PC-3 (cell line): Measurements from ENCODE around the gene SH3RF2. TPM values are rescaled to one million over a fixed set of nuclear protein-coding genes. Genes with fewer than 3 reads are reported as not detected.
A peak's percentile ranks its signal among the peaks of the same experiment; 100 is the strongest.

Experiments
- ATAC-seq: fragments of 200-7000 bp; cut with Tn5 transposase; 2 replicates; pipeline ENCODE4 v1.9.1; 2020; ENCODE audit warnings: mild to moderate bottlenecking, moderate library complexity
- BruUV-seq: library from RNA; stranded (reverse); fragments of 400-500 nt; replicated peaks from 2 replicates; lab custom pipeline; 2021; lab: Mats Ljungman, UMichigan
- CTCF ChIA-PET: fragments of 300-600 bp; sonication (Branson Sonifier 250); formaldehyde crosslinking; loops from one replicate; lab custom pipeline; 2022; ENCODE audit warnings: antibody characterized with exemption; lab: Charles Lee
- POLR2A ChIA-PET: fragments of 300-600 bp; sonication (Branson Sonifier 250); formaldehyde crosslinking; loops from one replicate; lab custom pipeline; 2022; ENCODE audit warnings: antibody characterized with exemption; ENCODE audit not compliant: unreplicated experiment; lab: Charles Lee
- DNase-seq: peaks from one replicate; pipeline ENCODE4 v3.0.0-alpha.2; 2015
- H2AFZ ChIP-seq: fragments of 300-600 bp; sonication (generic); 2 replicates; pipeline ENCODE4 v1.6.0; 2016; ENCODE audit warnings: antibody characterized with exemption, low read length
- H3F3A ChIP-seq: fragments of 300-600 bp; sonication (generic); one replicate; pipeline ENCODE4 v1.6.0; 2017; ENCODE audit warnings: antibody characterized with exemption, low read length, control low read depth, mild to moderate bottlenecking; ENCODE audit not compliant: unreplicated experiment
- H3K27ac ChIP-seq: fragments of 300-600 bp; sonication (generic); 2 replicates; pipeline ENCODE4 v1.5.1; 2016; ENCODE audit warnings: mild to moderate bottlenecking, low read length
- H3K27me3 ChIP-seq: fragments of 300-600 bp; sonication (generic); 2 replicates; pipeline ENCODE4 v1.6.1; 2016; ENCODE audit warnings: low read length, mixed read lengths
- H3K36me3 ChIP-seq: fragments of 300-600 bp; sonication (generic); 2 replicates; pipeline ENCODE4 v1.6.1; 2016; ENCODE audit warnings: low read depth, mixed run types, low read length, mixed read lengths
- H3K4me1 ChIP-seq: fragments of 300-600 bp; sonication (generic); 2 replicates; pipeline ENCODE4 v1.5.1; 2016; ENCODE audit warnings: low read length; ENCODE audit not compliant: insufficient read depth
- H3K4me2 ChIP-seq: fragments of 300-600 bp; sonication (generic); 2 replicates; pipeline ENCODE4 v1.6.0; 2016; ENCODE audit warnings: low read length
- H3K4me3 ChIP-seq: fragments of 300-600 bp; sonication (generic); 2 replicates; pipeline ENCODE4 v1.5.1; 2016; ENCODE audit warnings: mild to moderate bottlenecking, low read length, mixed read lengths
- H3K79me2 ChIP-seq: fragments of 300-600 bp; sonication (generic); 2 replicates; pipeline ENCODE4 v1.6.1; 2017; ENCODE audit warnings: low read length, mixed read lengths
- H3K9ac ChIP-seq: fragments of 300-600 bp; sonication (generic); 2 replicates; pipeline ENCODE4 v1.6.0; 2016; ENCODE audit warnings: mild to moderate bottlenecking, low read length
- H3K9me2 ChIP-seq: fragments of 300-600 bp; sonication (generic); replicated peaks from 2 replicates; pipeline ENCODE4 v1.6.1; 2016; ENCODE audit warnings: mixed run types, low read length, mixed read lengths
- H3K9me3 ChIP-seq: fragments of 300-600 bp; sonication (generic); 2 replicates; pipeline ENCODE4 v1.6.1; 2016; ENCODE audit warnings: low read length, mixed read lengths
- H4K20me1 ChIP-seq: fragments of 300-600 bp; sonication (generic); 2 replicates; pipeline ENCODE4 v1.6.1; 2016; ENCODE audit warnings: low read length, mixed read lengths
- EZH2 ChIP-seq: fragments of 300-600 bp; sonication (generic); IDR thresholded peaks from one replicate; pipeline ENCODE4 v1.6.1; 2017; ENCODE audit warnings: antibody characterized with exemption, mild to moderate bottlenecking, low read length; ENCODE audit not compliant: unreplicated experiment
- EZH2phosphoT487 ChIP-seq: fragments of 300-600 bp; sonication (generic); IDR thresholded peaks from 2 replicates; pipeline ENCODE4 v1.6.1; 2018; ENCODE audit warnings: mild to moderate bottlenecking, antibody characterized with exemption, low read length, borderline replicate concordance
- intact Hi-C: fragments of 100-400 bp; cut with micrococcal nuclease; formaldehyde crosslinking; loops from 2 replicates; pipeline ENCODE4 v1.9.0; 2023
- total RNA-seq: library from RNA; depleted of rRNA; stranded (reverse); fragments of >200 nt; gene quantifications from 2 replicates; pipeline ENCODE4 v1.2.3, GENCODE V29; 2014
- TF ChIP-seq, protein P1 (sequence below): fragments of 300-600 bp; sonication (generic); conservative IDR thresholded peaks from 2 replicates; pipeline ENCODE4 v1.5.1; 2017; ENCODE audit warnings: antibody characterized with exemption, low read depth, mild to moderate bottlenecking, low read length

SH3RF2 gene
- total RNA-seq, 1 experiment from 2014 or later, result 5.9 TPM

DNA sequence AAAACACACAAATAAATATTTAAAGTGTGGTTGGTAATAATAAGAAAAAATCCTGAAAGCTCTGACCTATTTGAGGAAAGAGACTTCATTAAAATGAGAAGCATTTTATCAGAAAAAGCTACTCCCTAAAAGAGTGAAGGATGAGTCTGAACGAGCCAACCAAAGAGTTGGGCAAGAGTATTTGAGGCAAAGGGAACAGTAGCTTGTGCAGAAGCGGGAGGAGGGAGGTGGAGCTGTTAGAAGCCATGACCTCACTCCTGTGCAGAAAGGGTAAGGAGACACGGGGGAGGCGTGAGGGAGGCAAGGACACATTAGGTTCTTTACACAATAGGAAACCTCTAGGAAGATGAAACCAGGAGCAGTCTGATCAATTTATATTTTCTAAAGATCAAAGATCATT lies 29.4 kb downstream of the SH3RF2 start:
- Histone ChIP-seq H3K9me2 (no peaks in the 10 kb centered on the region), H4K20me1 (no peaks in the 10 kb centered on the region), H3K4me3 (no peak overlapping the region), H3K27ac (no peak overlapping the region), H3K9ac (no peak overlapping the region), H2AFZ (no peak overlapping the region), H3K9me3 (no peaks in the 10 kb centered on the region), H3F3A (no peaks in the 10 kb centered on the region), H3K4me2 (no peak overlapping the region), H3K4me1 (no peaks in the 10 kb centered on the region), H3K27me3 (no peaks in the 10 kb centered on the region), H3K79me2 (no peaks in the 10 kb centered on the region), H3K36me3 (no peaks in the 10 kb centered on the region)
- CTCF ChIA-PET, result no interaction called here
- TF ChIP-seq, protein P1, sequence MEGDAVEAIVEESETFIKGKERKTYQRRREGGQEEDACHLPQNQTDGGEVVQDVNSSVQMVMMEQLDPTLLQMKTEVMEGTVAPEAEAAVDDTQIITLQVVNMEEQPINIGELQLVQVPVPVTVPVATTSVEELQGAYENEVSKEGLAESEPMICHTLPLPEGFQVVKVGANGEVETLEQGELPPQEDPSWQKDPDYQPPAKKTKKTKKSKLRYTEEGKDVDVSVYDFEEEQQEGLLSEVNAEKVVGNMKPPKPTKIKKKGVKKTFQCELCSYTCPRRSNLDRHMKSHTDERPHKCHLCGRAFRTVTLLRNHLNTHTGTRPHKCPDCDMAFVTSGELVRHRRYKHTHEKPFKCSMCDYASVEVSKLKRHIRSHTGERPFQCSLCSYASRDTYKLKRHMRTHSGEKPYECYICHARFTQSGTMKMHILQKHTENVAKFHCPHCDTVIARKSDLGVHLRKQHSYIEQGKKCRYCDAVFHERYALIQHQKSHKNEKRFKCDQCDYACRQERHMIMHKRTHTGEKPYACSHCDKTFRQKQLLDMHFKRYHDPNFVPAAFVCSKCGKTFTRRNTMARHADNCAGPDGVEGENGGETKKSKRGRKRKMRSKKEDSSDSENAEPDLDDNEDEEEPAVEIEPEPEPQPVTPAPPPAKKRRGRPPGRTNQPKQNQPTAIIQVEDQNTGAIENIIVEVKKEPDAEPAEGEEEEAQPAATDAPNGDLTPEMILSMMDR, result no peak
- TF ChIP-seq EZH2phosphoT487 (no peak), EZH2 (no peak)
- POLR2A ChIA-PET, result no interaction called here
- no TSS peak for BruUV-seq
- intact Hi-C loops, result loop anchor here (10.0 kb wide), 1 partner anchor 479 kb away; the partner anchor contains the start of gene TCERG1
- ATAC-seq (no peak), DNase-seq (no peak)

DNA sequence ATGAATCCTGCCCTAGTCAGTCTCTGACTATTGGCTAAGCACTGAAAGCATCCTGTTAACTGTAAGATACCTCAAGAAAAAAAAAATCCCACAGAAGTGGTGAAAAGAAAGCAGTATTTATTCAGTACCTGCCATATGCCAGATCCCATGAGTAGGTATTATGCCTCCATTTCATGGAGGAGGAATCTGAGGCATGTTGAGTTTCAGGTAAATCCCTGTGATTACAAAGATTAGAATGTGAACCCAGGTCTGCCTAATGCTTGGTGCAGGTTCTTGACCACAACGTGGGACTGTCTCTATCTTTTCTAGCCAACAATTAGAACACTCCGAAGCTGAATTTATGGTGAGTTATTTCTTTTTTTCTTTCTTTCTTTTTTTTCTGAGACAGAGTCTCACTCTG lies 30.9 kb downstream of the SH3RF2 start:
- TF ChIP-seq EZH2phosphoT487 (no peak), EZH2 (no peak)
- TF ChIP-seq, protein P1, result no peak
- Histone ChIP-seq H3K79me2 (no peaks in the 10 kb centered on the region), H3K9ac (no peak overlapping the region), H3K4me2 (no peak overlapping the region), H3K27me3 (no peaks in the 10 kb centered on the region), H3K4me3 (no peak overlapping the region), H3F3A (no peaks in the 10 kb centered on the region), H2AFZ (no peak overlapping the region), H3K4me1 (no peaks in the 10 kb centered on the region), H3K9me2 (no peaks in the 10 kb centered on the region), H4K20me1 (no peaks in the 10 kb centered on the region), H3K36me3 (no peaks in the 10 kb centered on the region), H3K9me3 (no peaks in the 10 kb centered on the region), H3K27ac (no peak overlapping the region)
- intact Hi-C loops, result loop anchor here (10.0 kb wide), 1 partner anchor 478 kb away; the partner anchor contains the start of gene TCERG1
- ChIA-PET POLR2A (no interaction called here), CTCF (no interaction called here)
- no peak for DNase-seq
- no peak for ATAC-seq
- BruUV-seq, result no TSS peak

DNA sequence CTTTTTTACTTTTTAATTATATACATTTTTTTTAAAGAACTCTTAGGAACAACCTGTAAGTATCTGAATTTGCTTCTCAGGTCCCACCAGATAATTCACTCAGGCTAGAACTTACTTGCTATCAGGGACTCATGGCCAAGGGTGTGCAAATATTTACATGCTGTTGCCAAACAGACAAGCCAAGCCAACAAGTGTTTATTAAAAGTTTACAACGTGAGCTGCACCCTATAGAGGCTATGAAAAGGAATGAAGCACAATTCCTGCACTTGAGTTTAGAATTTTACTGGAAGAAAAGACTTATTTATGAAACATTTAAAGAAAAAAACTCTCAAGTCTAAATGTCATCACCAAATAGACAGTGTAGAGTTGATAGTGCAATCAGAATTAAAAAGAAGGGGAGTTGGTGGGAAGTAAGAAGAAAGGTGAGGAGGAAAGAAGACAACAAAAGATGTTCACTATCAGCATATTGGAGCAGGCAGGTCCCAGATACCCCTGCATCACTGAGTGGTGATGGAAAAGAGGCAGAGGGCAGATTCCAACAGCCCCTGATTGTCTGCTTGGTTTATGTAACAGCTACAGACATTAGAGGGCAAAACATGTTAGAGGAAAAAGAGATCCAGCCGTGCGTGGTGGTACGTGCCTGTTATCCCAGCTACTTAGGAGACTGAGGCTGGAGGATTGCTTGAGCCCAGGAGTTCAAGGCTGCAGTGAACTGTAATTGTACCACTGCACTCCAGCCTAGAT lies 32.8 kb downstream of the SH3RF2 start:
- intact Hi-C loops, result loop anchor here (10.0 kb wide), 1 partner anchor 476 kb away; the partner anchor contains the start of gene TCERG1
- H2AFZ ChIP-seq, result no peak overlapping the region
- H3K9me3 ChIP-seq, result no peaks in the 10 kb centered on the region
- POLR2A ChIA-PET, result no interaction called here
- no peaks in the 10 kb centered on the region for H4K20me1 ChIP-seq
- CTCF ChIA-PET, result no interaction called here
- no TSS peak for BruUV-seq
- H3F3A ChIP-seq, result no peaks in the 10 kb centered on the region
- no peak overlapping the region for H3K4me3 ChIP-seq
- H3K9ac ChIP-seq, result no peak overlapping the region
- H3K36me3 ChIP-seq, result no peaks in the 10 kb centered on the region
- H3K4me2 ChIP-seq, result no peak overlapping the region
- no peaks in the 10 kb centered on the region for H3K4me1 ChIP-seq
- DNase-seq (no peak), ATAC-seq (peak; percentile 73)
- no peaks in the 10 kb centered on the region for H3K9me2 ChIP-seq
- H3K27ac ChIP-seq, result no peak overlapping the region
- H3K79me2 ChIP-seq, result no peaks in the 10 kb centered on the region
- no peaks in the 10 kb centered on the region for H3K27me3 ChIP-seq
- TF ChIP-seq, protein P1, result no peak
- TF ChIP-seq EZH2phosphoT487, result no peak
- TF ChIP-seq EZH2, result no peak
